K562 (cell line): ENCODE data around the gene CUL5. TPM values are rescaled to one million over a fixed set of nuclear protein-coding genes. Genes with fewer than 3 reads are reported as not detected.

ENCODE experiments used
- BRD4 ChIP-seq: fragments of 200-600 bp; sonication (generic); IDR thresholded peaks from 2 replicates; pipeline ENCODE4 v1.6.1; 2017; ENCODE audit warnings: inconsistent platforms
- CREM ChIP-seq: IDR thresholded peaks from 2 replicates; pipeline ENCODE4 v1.6.1; 2014; ENCODE audit warnings: antibody characterized with exemption, low read depth
- ESRRA ChIP-seq: fragments of 450-650 bp; IDR thresholded peaks from 2 replicates; pipeline ENCODE4 v1.6.1; 2014; ENCODE audit warnings: low read depth, mild to moderate bottlenecking, moderate library complexity, borderline replicate concordance
- GTF2A2 ChIP-seq: IDR thresholded peaks from 2 replicates; pipeline ENCODE4 v1.6.1; 2016; ENCODE audit warnings: mild to moderate bottlenecking, missing genetic modification characterization, missing compliant biosample characterization
- IRF2 ChIP-seq: sonication (generic); formaldehyde crosslinking; IDR thresholded peaks from 2 replicates; pipeline ENCODE4 v1.8.1; 2022; ENCODE audit warnings: mild to moderate bottlenecking, missing genetic modification reagents
- MTA3 ChIP-seq: fragments of 450-650 bp; formaldehyde crosslinking; IDR thresholded peaks from 2 replicates; pipeline ENCODE4 v1.6.1; 2017; ENCODE audit warnings: mild to moderate bottlenecking, borderline replicate concordance
- NCOA1 ChIP-seq: fragments of 450-650 bp; IDR thresholded peaks from 2 replicates; pipeline ENCODE4 v1.6.1; 2016; ENCODE audit warnings: low read depth
- NR4A1 ChIP-seq, 2 experiments: fragments of 250-450 bp in 1 of 2; fragments of 450-650 bp in 1 of 2; sonication (Bioruptor Pico) in 1 of 2; IDR thresholded peaks; 2 replicates each; pipeline versions ENCODE4 v1.4.0 to v1.6.1; 2016 to 2020; ENCODE audit warnings: mild to moderate bottlenecking in 2 of 2, missing compliant biosample characterization in 1 of 2, missing genetic modification characterization in 1 of 2, moderate library complexity in 1 of 2
- PTRF ChIP-seq: fragments of 450-650 bp; IDR thresholded peaks from 2 replicates; pipeline ENCODE4 v1.6.1; 2016; ENCODE audit warnings: mild to moderate bottlenecking, missing genetic modification characterization, missing compliant biosample characterization
- SP2 ChIP-seq: IDR thresholded peaks from 2 replicates; pipeline ENCODE4 v1.6.1; 2011; ENCODE audit warnings: mild to moderate bottlenecking, low read depth, low read length, moderate library complexity; ENCODE audit not compliant: poor library complexity, severe bottlenecking; ENCODE audit errors: extremely low read depth
- STAG1 ChIP-seq: sonication (generic); formaldehyde crosslinking; IDR thresholded peaks from 2 replicates; pipeline ENCODE4 v1.5.0; 2020; ENCODE audit warnings: missing genetic modification reagents, borderline replicate concordance
- TCF3 ChIP-seq: sonication (generic); formaldehyde crosslinking; IDR thresholded peaks from 2 replicates; pipeline ENCODE4 v1.4.0; 2020; ENCODE audit warnings: mild to moderate bottlenecking, missing genetic modification reagents
- ZKSCAN3 ChIP-seq: fragments of 250-450 bp; sonication (Bioruptor Pico); IDR thresholded peaks from 2 replicates; pipeline ENCODE4 v1.4.0; 2020
- ZNF165 ChIP-seq: fragments of 250-450 bp; sonication (Bioruptor Pico); IDR thresholded peaks from 2 replicates; pipeline ENCODE4 v1.4.0; 2020; ENCODE audit warnings: borderline replicate concordance
- ZNF324 ChIP-seq: fragments of 250-450 bp; sonication (Bioruptor Pico); IDR thresholded peaks from 2 replicates; pipeline ENCODE4 v1.4.0; 2020; ENCODE audit warnings: mild to moderate bottlenecking
- ZNF584 ChIP-seq: fragments of 200-800 bp; sonication (Bioruptor generic); IDR thresholded peaks from 2 replicates; pipeline ENCODE4 v1.6.1; 2016; ENCODE audit warnings: low read depth, mild to moderate bottlenecking, missing genetic modification characterization, missing compliant biosample characterization
- ZNF592 ChIP-seq: fragments of 450-650 bp; IDR thresholded peaks from 2 replicates; pipeline ENCODE4 v1.6.1; 2017; ENCODE audit warnings: antibody characterized with exemption, mild to moderate bottlenecking
- polyA plus RNA-seq, 8 experiments: library from polyadenylated mRNA; depleted of rRNA in 4 of 8; stranded (reverse) in 5 of 8; unstranded in 3 of 8; fragments of >200 nt; fragmentation: Nextera tagmentation in 2 of 8; fragmentation: Illumina TruSeq in 1 of 8; extraction: Ambion mirVana in 2 of 8; extraction: Trizol in 1 of 8; gene quantifications; 2 replicates each; pipeline versions ENCODE4 v1.2.1 to v1.2.3, GENCODE V29; 2011 to 2014; ENCODE audit warnings: inconsistent platforms in 1 of 8, missing spikeins in 1 of 8
- total RNA-seq, 7 experiments: library from RNA; depleted of rRNA in 6 of 7; stranded (reverse); fragments of >200 nt in 6 of 7; fragmentation: Illumina TruSeq in 2 of 7; extraction: Trizol in 2 of 7; gene quantifications; 2 replicates each; pipeline versions ENCODE4 v1.2.1 to v1.2.3, GENCODE V29; 2011 to 2021; ENCODE audit warnings: low replicate concordance in 1 of 7
- TF ChIP-seq, protein P1 (sequence below), 2 experiments: fragments of 450-650 bp in 1 of 2; sonication (generic) in 1 of 2; formaldehyde crosslinking in 1 of 2; IDR thresholded peaks in 1 of 2; conservative IDR thresholded peaks in 1 of 2; 2 replicates each; pipeline versions ENCODE4 v1.6.1 to v1.8.1; 2016 to 2023; ENCODE audit warnings: mild to moderate bottlenecking in 2 of 2, moderate library complexity in 2 of 2, inconsistent platforms in 1 of 2, missing genetic modification reagents in 1 of 2

Gene CUL5
- total and polyA plus RNA-seq, 9 of the 15 experiments (the other 6 are each of a cell fraction or from before 2014, with no cell fraction given), result 14.3 to 45.9 (median 23.0) TPM

GRCh38 chr11:108008656-108009496 lies at the start of gene CUL5 (continued):
- TF ChIP-seq SP2 (no peak), NCOA1 (no peak), ZNF165 (peak; percentile 64; the same call in 1 of the 2 replicates), MTA3 (0 out of 2 replicates have a peak, but pooled peaks have one; percentile 85), STAG1 (no peak), CREM (peak; percentile 84), ZNF592 (peak; percentile 89), TCF3 (CRISPR knock-in tag) (peak; percentile 44; the same call in 1 of the 2 replicates), IRF2 (no peak), ZNF584 (peak; percentile 84; the same call in 1 of the 2 replicates), ESRRA (peak; percentile 61; the same call in 1 of the 2 replicates), PTRF (tag) (no peak), ZNF324 (CRISPR knock-in tag) (peak; percentile 62; the same call in 1 of the 2 replicates), BRD4 (peak; percentile 97), NR4A1 (CRISPR knock-in tag; IDR thresholded peaks at IDR 0.05) (no peak), NR4A1 (tag; IDR thresholded peaks at IDR 0.05) (peak; percentile 81), ZKSCAN3 (CRISPR knock-in tag) (no peak), GTF2A2 (tag) (no peak)
- TF ChIP-seq, protein P1, sequence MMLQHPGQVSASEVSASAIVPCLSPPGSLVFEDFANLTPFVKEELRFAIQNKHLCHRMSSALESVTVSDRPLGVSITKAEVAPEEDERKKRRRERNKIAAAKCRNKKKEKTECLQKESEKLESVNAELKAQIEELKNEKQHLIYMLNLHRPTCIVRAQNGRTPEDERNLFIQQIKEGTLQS (IDR thresholded peaks at IDR 0.05), result no peak
- TF ChIP-seq, protein P1 (CRISPR knock-in tag; conservative IDR thresholded peaks at IDR 0.05), result peak; percentile 57
